Measurements from ENCODE around the gene ARHGEF4. TPM values are rescaled to one million over a fixed set of nuclear protein-coding genes. Genes with fewer than 3 reads are reported as not detected.
A peak's percentile ranks its signal among the peaks of the same experiment; 100 is the strongest.

ARHGEF4 gene
- total RNA-seq, 1 experiment from 2014 or later: 12.2 TPM

GRCh38 chr2:130918393-130918792, 81.7 kb downstream of the ARHGEF4 start:
- DNase-seq (ENCODE audit: low spot score): no peak

- peak; percentile 73 for DNase-seq (ENCODE audit: low spot score)
Measured at GRCh38 chr2:130920415-130921163, 83.9 kb downstream of the ARHGEF4 start.

GRCh38 chr2:130921164-130921476, 84.4 kb downstream of the ARHGEF4 start:
- DNase-seq (ENCODE audit: low spot score): no peak

- no peak for DNase-seq (ENCODE audit: low spot score)
Measured at GRCh38 chr2:130922417-130922816, 85.7 kb downstream of the ARHGEF4 start.

- DNase-seq (ENCODE audit: low spot score): no peak
Measured at GRCh38 chr2:130928385-130928784, 91.7 kb downstream of the ARHGEF4 start.

- DNase-seq (ENCODE audit: low spot score): no peak
Measured at GRCh38 chr2:130930740-130931659, 94.3 kb downstream of the ARHGEF4 start.

- no peak for DNase-seq (ENCODE audit: low spot score)
Measured at GRCh38 chr2:130933501-130933900, 96.8 kb downstream of the ARHGEF4 start.

- DNase-seq (ENCODE audit: low spot score): no peak
Measured at GRCh38 chr2:130936451-130936850, 99.7 kb downstream of the ARHGEF4 start.

- DNase-seq (ENCODE audit: low spot score): no peak
Measured at GRCh38 chr2:130947967-130948366, 111.3 kb downstream of the ARHGEF4 start.

GRCh38 chr2:130949954-130950353, 113.2 kb downstream of the ARHGEF4 start:
- peak; percentile 35 for DNase-seq (ENCODE audit: low spot score)

GRCh38 chr2:130951018-130951417, 114.3 kb downstream of the ARHGEF4 start:
- DNase-seq (ENCODE audit: low spot score): no peak

GRCh38 chr2:130954873-130955272, 118.2 kb downstream of the ARHGEF4 start:
- DNase-seq (ENCODE audit: low spot score): no peak

- no peak for DNase-seq (ENCODE audit: low spot score)
Measured at GRCh38 chr2:130957915-130958314, 121.2 kb downstream of the ARHGEF4 start.

- no peak for DNase-seq (ENCODE audit: low spot score)
Measured at GRCh38 chr2:130963196-130963848, 126.6 kb downstream of the ARHGEF4 start.

- no peak for DNase-seq (ENCODE audit: low spot score)
Measured at GRCh38 chr2:130963849-130964793, 127.4 kb downstream of the ARHGEF4 start.

GRCh38 chr2:130964931-130965330, 128.2 kb downstream of the ARHGEF4 start:
- no peak for DNase-seq (ENCODE audit: low spot score)

- DNase-seq (ENCODE audit: low spot score): no peak
Measured at GRCh38 chr2:130966149-130966774, 129.5 kb downstream of the ARHGEF4 start.

GRCh38 chr2:130966775-130967490, 130.2 kb downstream of the ARHGEF4 start:
- no peak for DNase-seq (ENCODE audit: low spot score)

- peak; percentile 13 for DNase-seq (ENCODE audit: low spot score)
Measured at GRCh38 chr2:130972410-130972809, 135.7 kb downstream of the ARHGEF4 start.

GRCh38 chr2:130975729-130976128, 139.0 kb downstream of the ARHGEF4 start:
- DNase-seq (ENCODE audit: low spot score): no peak

Measured in A172 (cell line).